GM21717 (cell line): ENCODE data around the gene PDZD2.
"Not testable (repeated sequence)": the region's sequence is repeated elsewhere in the genome, so short reads cannot be mapped to it uniquely, and the experiment has no call there.

Source experiments
- ATAC-seq: cut with Tn5 transposase; IDR thresholded peaks from one replicate; pipeline ENCODE4 v1.9.1; 2021; ENCODE audit warnings: mild to moderate bottlenecking, moderate library complexity; ENCODE audit not compliant: unreplicated experiment

PDZD2 gene

GRCh38 chr5:32058997-32059396, 420.1 kb downstream of the PDZD2 start:
- no peak for ATAC-seq

GRCh38 chr5:32059761-32060530, 421.0 kb downstream of the PDZD2 start:
- no peak for ATAC-seq

DNA sequence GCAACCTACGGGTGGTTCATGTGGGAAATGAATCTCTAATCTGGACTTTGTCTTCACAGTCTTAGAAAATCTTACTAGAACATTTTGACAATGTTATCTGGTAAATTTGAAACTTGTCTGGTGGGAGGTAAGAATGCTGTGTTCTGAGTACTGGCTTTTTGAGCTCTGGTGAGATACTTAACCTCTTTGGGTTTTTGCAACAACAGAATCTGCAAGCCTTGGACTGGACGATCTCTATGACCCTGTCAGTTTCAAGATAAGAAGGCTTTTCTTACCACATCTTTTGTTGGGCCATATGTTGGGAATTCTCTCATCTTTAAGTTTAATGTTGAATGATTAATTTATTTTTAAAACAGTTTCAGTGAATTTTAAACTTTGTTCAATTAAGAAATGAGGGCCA, 422.3 kb downstream of the PDZD2 start:
- no peak for ATAC-seq

GRCh38 chr5:32066448-32066847, 427.5 kb downstream of the PDZD2 start:
- ATAC-seq = no peak

GRCh38 chr5:32067774-32068470, 429.0 kb downstream of the PDZD2 start:
- ATAC-seq = no peak

GRCh38 chr5:32068561-32068960, 429.6 kb downstream of the PDZD2 start:
- no peak for ATAC-seq

DNA sequence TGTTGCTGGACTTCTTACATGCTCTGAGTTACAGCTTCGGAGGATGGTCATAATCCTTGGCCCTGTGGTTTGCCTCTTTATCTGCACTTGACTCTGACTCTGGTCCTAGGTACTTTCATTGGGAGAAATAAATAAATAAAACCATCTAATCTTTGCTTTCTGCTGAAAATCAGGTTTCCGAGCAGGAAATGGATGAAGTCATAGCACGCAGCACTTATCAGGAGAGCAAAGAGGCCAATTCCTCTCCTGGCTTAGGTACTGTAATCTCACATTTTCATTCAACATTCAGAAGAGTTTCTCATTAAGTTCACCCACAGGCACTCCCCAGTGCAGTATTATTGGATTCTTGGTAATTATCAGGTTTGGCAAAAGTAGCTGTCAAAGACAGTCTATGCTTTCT, 430.5 kb downstream of the PDZD2 start:
- no peak for ATAC-seq

DNA sequence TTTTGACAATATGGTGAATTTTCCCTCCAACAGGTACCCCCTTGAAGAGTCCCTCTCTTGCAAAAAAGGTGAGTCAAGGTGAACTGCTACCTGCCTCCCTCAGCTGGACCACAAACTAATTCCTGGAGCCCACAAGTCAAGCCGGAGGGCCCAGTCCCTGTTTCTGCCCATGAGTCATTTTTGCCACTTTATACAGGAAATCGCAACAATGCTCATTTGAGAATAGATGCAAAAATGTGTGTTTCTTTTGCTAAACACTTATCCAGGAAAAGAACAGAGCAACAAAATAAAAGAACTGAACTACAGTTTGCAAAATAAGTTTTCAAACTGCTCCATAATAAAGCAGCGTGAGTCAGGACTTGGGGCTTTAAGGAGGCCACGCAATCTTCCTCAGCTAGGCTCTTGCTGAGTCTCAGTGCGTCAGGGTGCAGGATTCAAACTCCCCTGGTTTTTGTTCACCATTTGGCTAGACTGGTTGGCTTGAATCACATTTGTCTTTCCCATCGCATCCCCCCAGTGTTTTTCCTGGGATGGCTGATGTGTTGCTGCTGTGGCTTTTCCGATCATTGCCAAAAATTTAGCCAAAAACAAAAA, 432.5 kb downstream of the PDZD2 start:
- ATAC-seq = no peak

- ATAC-seq = no peak
Observed at GRCh38 chr5:32072054-32072453, 433.1 kb downstream of the PDZD2 start.

DNA sequence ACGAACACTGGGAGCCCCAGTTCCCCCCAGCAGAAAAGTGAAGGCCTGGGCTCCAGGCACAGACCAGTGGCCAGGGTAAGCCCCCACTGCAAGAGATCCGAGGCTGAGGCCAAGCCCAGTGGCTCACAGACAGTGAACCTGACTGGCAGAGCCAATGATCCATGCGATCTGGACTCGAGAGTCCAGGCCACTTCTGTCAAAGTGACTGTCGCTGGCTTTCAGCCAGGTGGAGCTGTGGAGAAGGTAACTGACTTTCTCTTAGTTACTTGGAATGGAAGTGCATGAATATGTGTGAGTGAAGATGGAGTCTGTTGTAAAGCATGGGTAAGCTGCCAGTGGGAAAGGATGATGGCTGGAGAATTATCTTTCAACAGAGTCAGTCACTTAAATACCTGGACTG, 435.5 kb downstream of the PDZD2 start:
- ATAC-seq = no peak

- ATAC-seq = no peak
Observed at GRCh38 chr5:32076699-32077695, 438.1 kb downstream of the PDZD2 start.

DNA sequence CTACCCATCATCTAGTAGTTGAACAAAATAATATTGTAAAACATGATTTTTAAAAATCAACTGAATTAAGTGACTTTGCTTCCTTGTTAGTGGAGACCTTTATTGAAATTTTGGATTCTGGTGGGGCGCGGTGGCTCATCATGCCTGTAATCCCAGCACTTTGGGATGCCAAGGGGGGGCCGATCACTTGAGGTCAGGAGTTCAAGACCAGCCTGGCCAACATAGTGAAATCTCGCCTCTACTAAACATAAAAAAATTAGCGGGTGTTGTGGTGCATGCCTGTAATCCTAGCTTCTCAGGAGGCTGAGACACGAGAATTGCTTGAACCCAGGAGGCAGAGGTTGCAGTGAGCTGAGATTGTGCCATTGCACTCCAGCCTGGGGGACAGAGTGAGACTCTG, 439.9 kb downstream of the PDZD2 start:
- ATAC-seq = not testable (repeated sequence)

GRCh38 chr5:32080565-32080964, 441.6 kb downstream of the PDZD2 start:
- ATAC-seq = not testable (repeated sequence)

DNA sequence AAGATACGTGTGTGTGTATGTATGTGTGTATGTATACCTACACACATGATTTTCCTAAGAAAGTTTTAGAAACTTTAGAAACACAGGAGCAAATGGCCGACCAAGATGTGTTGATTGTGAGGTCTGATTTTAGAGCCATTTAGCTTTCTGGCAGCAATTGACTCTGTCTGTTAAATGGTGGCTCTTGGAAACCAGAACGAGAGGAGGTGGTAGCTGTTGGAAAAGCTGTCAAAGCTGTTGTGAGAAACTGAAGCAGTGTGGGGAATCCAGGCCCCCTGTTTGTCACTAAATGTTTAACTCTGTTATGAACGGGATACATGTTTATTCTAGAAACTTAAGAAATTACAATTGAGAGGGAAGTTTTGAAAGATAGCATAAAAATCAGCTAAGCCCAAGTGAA, 443.8 kb downstream of the PDZD2 start:
- no peak for ATAC-seq

GRCh38 chr5:32083981-32084430, 445.1 kb downstream of the PDZD2 start:
- ATAC-seq = no peak

DNA sequence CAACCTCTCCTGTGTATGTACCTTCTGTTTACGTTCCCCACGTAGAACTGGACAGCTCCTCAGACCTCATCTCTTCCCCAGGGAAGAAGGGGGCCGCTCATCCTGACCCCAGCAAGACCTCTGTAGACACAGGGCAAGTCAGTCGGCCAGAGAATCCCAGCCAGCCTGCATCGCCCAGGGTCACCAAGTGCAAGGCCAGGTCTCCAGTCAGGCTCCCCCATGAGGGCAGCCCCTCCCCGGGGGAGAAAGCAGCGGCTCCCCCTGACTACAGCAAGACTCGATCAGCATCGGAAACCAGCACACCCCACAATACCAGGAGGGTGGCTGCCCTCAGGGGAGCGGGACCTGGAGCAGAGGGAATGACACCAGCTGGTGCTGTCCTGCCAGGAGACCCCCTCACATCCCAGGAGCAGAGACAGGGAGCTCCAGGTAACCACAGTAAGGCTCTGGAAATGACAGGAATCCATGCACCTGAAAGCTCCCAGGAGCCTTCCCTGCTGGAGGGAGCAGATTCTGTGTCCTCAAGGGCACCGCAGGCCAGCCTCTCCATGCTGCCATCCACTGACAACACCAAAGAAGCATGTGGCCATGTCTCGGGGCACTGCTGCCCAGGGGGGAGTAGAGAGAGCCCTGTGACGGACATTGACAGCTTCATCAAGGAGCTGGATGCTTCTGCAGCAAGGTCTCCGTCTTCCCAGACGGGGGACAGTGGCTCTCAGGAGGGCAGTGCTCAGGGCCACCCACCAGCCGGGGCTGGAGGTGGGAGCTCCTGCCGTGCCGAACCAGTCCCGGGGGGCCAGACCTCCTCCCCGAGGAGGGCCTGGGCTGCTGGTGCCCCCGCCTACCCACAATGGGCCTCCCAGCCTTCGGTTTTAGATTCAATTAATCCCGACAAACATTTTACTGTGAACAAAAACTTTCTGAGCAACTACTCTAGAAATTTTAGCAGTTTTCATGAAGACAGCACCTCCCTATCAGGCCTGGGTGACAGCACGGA, 448.5 kb downstream of the PDZD2 start:
- no peak for ATAC-seq

GRCh38 chr5:32088214-32088613, 449.3 kb downstream of the PDZD2 start:
- ATAC-seq = no peak

GRCh38 chr5:32089146-32090000, 450.4 kb downstream of the PDZD2 start:
- no peak for ATAC-seq
